ENCODE results near the gene ACE2. TPM values are rescaled to one million over a fixed set of nuclear protein-coding genes. Genes with fewer than 3 reads are reported as not detected.

Gene ACE2
- polyA plus RNA-seq, 1 experiment = not detected

DNA sequence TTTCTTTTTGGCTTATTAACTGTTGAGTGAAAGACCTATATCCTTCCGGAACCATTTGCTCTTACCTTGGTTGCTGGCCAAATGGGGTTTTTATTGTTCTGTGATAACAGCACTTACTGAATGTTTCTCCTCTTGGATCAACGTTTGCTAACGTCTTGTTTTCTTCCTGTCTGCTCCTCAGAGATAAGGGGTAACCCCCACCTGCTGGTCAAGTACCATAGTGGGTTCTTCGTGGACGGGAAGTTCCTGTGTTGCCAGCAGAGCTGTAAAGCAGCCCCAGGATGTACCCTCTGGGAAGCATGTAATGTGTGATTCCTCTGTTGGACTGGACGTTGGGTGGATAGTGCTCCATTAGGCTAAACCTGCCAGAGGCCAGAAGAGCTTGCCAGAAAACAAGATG lies 84.8 kb downstream of the ACE2 start:
- POLR2A ChIA-PET = no interaction called here
- H3K36me3 ChIP-seq (ENCODE audit: control insufficient read depth, insufficient read depth, low read length) = no peaks in the 10 kb centered on the region
- DNase-seq (ENCODE audit: low read depth) = no peak
- CTCF ChIA-PET = no interaction called here
- H3K27me3 ChIP-seq (ENCODE audit: control insufficient read depth, insufficient read depth, low read length) = no peaks in the 10 kb centered on the region
- no peak overlapping the region for H3K4me3 ChIP-seq (ENCODE audit: low read depth, low read length)
- TF ChIP-seq, protein P1, sequence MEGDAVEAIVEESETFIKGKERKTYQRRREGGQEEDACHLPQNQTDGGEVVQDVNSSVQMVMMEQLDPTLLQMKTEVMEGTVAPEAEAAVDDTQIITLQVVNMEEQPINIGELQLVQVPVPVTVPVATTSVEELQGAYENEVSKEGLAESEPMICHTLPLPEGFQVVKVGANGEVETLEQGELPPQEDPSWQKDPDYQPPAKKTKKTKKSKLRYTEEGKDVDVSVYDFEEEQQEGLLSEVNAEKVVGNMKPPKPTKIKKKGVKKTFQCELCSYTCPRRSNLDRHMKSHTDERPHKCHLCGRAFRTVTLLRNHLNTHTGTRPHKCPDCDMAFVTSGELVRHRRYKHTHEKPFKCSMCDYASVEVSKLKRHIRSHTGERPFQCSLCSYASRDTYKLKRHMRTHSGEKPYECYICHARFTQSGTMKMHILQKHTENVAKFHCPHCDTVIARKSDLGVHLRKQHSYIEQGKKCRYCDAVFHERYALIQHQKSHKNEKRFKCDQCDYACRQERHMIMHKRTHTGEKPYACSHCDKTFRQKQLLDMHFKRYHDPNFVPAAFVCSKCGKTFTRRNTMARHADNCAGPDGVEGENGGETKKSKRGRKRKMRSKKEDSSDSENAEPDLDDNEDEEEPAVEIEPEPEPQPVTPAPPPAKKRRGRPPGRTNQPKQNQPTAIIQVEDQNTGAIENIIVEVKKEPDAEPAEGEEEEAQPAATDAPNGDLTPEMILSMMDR (IDR thresholded peaks at IDR 0.05; ENCODE audit: insufficient read depth, low read depth, low read length) = no peak

DNA sequence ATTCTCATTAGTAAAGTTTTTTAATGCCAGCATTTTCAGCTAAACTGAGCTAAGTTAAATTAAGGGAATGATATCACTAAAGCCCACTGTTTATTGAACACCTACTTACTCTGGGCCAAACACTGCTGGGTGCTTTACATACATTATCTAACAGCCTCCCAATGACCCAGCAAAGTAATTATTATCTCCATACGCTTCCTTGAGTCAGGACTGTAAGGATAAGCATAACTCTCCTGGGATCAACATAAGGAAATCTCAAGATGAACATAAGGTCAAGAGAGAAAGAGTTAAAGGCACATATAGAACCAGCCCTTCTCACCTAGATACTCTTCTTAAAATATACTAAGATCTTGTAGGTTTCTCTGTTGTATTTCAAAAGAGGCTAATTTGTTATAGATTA lies 86.5 kb downstream of the ACE2 start:
- TF ChIP-seq, protein P1 (IDR thresholded peaks at IDR 0.05; ENCODE audit: insufficient read depth, low read depth, low read length) = no peak
- DNase-seq (ENCODE audit: low read depth) = no peak
- POLR2A ChIA-PET = no interaction called here
- Histone ChIP-seq H3K27me3 (ENCODE audit: control insufficient read depth, insufficient read depth, low read length) (no peaks in the 10 kb centered on the region), H3K4me3 (ENCODE audit: low read depth, low read length) (no peak overlapping the region), H3K36me3 (ENCODE audit: control insufficient read depth, insufficient read depth, low read length) (no peaks in the 10 kb centered on the region)
- CTCF ChIA-PET = no interaction called here

DNA sequence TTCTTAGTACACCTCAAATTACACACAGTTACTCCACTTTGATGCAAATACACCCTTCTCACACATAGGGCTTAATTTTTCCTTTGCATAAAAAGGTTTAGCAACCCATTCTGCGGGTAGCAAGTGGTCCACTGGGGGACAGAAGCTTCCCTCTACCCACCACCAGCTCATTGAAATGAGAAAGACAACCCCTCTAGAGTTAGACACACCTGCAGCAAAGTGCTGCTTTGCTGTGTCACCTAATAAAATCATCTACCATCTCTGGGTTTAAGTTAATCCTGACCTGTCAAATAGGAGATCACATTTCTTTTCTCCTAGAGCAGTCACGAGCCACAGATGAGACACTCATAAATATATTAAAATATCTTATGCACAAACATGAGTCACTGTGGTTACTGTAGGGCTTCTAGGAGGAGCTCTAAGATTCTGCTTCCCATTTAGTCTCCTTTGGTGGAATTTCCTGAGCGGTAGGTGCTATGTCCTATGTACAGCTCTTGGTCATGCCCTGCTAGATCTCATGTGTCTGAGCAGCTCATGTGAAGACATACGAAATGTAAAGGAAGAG lies 88.3 kb downstream of the ACE2 start:
- no peaks in the 10 kb centered on the region for H3K36me3 ChIP-seq (ENCODE audit: control insufficient read depth, insufficient read depth, low read length)
- DNase-seq (ENCODE audit: low read depth) = no peak
- TF ChIP-seq, protein P1 (IDR thresholded peaks at IDR 0.05; ENCODE audit: insufficient read depth, low read depth, low read length) = no peak
- H3K27me3 ChIP-seq (ENCODE audit: control insufficient read depth, insufficient read depth, low read length) = no peaks in the 10 kb centered on the region
- CTCF ChIA-PET = interaction anchor here (1.2 to 1.6 kb wide), 2 partner anchors 12 to 164 kb away, joined by 3 read pairs; no protein-coding TSS in a partner anchor
- H3K4me3 ChIP-seq (ENCODE audit: low read depth, low read length) = no peak overlapping the region
- POLR2A ChIA-PET = no interaction called here

DNA sequence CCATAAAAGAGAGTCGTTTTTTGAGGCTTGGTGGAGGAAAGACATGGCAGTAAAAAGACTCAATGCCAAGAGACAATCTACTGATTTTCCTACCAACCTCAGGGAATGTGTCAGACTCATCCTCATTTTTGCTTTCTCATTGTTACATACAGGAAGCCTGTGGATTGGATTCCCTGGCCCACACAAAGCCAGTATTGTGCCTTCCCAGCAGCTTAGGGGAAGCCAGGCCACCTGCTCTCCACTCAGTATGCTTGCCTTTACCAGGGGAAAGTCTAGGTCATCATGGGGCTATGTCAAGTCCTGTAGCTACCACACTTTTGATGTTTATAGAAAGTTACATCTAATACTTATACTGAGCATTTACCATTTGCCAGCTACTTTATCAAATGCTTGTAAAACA lies 89.2 kb downstream of the ACE2 start:
- POLR2A ChIA-PET = no interaction called here

More for the DNA sequence above, 89.2 kb downstream of the ACE2 start:
- no peaks in the 10 kb centered on the region; the same call in 1 of the 2 replicates for H3K27me3 ChIP-seq (ENCODE audit: control insufficient read depth, insufficient read depth, low read length)
- DNase-seq (ENCODE audit: low read depth) = no peak
- TF ChIP-seq, protein P1 (IDR thresholded peaks at IDR 0.05; ENCODE audit: insufficient read depth, low read depth, low read length) = no peak
- no peak overlapping the region for H3K4me3 ChIP-seq (ENCODE audit: low read depth, low read length)
- H3K36me3 ChIP-seq (ENCODE audit: control insufficient read depth, insufficient read depth, low read length) = no peaks in the 10 kb centered on the region
- CTCF ChIA-PET = interaction anchor here (1.6 kb wide), 1 partner anchor 163 kb away, joined by 3 read pairs; no protein-coding TSS in a partner anchor

Other genes with a start within 250 kb of the ACE2 start
- gene VEGFD, start 216.5 kb downstream of the ACE2 start, polyA plus RNA-seq (2011; rRNA removed) = 0.07 and 0.16 TPM in 2 replicates
- gene PIR, start 107.6 kb downstream of the ACE2 start, polyA plus RNA-seq (2011; rRNA removed) = 11.7 and 16.8 TPM in 2 replicates
- not detected in 2 replicates for gene BMX, start 100.2 kb downstream of the ACE2 start, polyA plus RNA-seq (2011; rRNA removed)
- 0.15 and 0.21 TPM in 2 replicates for gene CLTRN, start 63.8 kb upstream of the ACE2 start, polyA plus RNA-seq (2011; rRNA removed)
- gene CA5B, start 137.3 kb upstream of the ACE2 start, polyA plus RNA-seq (2011; rRNA removed) = 7.4 and 8.6 TPM in 2 replicates
- gene ZRSR2, start 189.5 kb upstream of the ACE2 start, polyA plus RNA-seq (2011; rRNA removed) = 2.9 and 5.1 TPM in 2 replicates

All from BJ (cell line).